Esophagus squamous epithelium (tissue), 4 donors: ENCODE results near the gene BMPR2.

Source experiments
- POLR2A ChIP-seq, 4 donors: fragments of 450-650 bp; IDR thresholded peaks; one replicate each; pipeline ENCODE4 v1.6.1; 2017; ENCODE audit warnings: antibody characterized with exemption in 4 of 4, mild to moderate bottlenecking in 4 of 4, moderate library complexity in 3 of 4
- TF ChIP-seq, protein P1 (sequence below), 6 experiments: fragments of 450-650 bp in 4 of 6; fragments of 200-600 bp in 2 of 6; sonication (generic) in 2 of 6; IDR thresholded peaks; one replicate each; pipeline ENCODE4 v1.5.1; 2016 to 2019; ENCODE audit warnings: antibody characterized with exemption in 6 of 6, mild to moderate bottlenecking in 4 of 6, moderate library complexity in 4 of 6

- TF ChIP-seq, protein P1, sequence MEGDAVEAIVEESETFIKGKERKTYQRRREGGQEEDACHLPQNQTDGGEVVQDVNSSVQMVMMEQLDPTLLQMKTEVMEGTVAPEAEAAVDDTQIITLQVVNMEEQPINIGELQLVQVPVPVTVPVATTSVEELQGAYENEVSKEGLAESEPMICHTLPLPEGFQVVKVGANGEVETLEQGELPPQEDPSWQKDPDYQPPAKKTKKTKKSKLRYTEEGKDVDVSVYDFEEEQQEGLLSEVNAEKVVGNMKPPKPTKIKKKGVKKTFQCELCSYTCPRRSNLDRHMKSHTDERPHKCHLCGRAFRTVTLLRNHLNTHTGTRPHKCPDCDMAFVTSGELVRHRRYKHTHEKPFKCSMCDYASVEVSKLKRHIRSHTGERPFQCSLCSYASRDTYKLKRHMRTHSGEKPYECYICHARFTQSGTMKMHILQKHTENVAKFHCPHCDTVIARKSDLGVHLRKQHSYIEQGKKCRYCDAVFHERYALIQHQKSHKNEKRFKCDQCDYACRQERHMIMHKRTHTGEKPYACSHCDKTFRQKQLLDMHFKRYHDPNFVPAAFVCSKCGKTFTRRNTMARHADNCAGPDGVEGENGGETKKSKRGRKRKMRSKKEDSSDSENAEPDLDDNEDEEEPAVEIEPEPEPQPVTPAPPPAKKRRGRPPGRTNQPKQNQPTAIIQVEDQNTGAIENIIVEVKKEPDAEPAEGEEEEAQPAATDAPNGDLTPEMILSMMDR (IDR thresholded peaks at IDR 0.05), result no peak
- TF ChIP-seq POLR2A (IDR thresholded peaks at IDR 0.05), result no peak
Measured at GRCh38 chr2:202400941-202401340, 24.8 kb downstream of the BMPR2 start.
